NAMALWA (cell line): ENCODE data around the gene HOXD10.

Experiments used
- DNase-seq: peaks from one replicate; pipeline ENCODE4 v3.0.0-alpha.2; 2015; ENCODE audit warnings: low spot score

HOXD10 gene

GRCh38 chr2:176137252-176137580, 20.6 kb downstream of the HOXD10 start:
- no peak for DNase-seq

DNA sequence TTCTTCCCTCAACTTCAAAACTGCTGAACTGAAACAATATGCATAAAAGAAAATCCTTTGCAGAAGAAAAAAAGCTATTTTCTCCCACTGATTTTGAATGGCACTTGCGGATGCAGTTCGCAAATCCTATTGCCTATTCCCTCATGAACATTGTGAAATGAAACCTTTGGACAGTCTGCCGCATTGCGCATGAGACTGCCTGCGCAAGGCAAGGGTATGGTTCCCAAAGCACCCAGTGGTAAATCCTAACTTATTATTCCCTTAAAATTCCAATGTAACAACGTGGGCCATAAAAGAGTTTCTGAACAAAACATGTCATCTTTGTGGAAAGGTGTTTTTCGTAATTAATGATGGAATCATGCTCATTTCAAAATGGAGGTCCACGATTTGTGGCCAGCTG, 21.3 kb downstream of the HOXD10 start:
- DNase-seq: no peak

DNA sequence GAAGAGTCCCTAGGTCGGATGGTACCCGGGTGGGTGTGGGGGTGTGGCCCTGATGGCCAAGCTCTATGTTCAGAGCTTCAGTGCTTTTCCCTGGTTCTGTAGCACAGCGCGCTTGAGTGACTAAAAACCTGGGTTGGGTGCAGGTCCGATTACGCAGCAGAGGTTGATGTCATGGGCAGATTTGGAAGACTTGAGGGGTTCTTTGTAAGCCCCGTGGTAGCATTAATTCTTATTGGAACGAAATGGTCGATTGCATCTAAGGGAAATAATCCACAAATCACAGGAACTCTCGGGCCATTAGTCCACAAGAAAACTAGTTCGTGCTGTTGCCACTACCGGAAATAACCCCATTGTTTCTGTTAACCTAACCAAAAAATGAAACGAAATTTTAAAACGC, 21.9 kb downstream of the HOXD10 start:
- DNase-seq: no peak

DNA sequence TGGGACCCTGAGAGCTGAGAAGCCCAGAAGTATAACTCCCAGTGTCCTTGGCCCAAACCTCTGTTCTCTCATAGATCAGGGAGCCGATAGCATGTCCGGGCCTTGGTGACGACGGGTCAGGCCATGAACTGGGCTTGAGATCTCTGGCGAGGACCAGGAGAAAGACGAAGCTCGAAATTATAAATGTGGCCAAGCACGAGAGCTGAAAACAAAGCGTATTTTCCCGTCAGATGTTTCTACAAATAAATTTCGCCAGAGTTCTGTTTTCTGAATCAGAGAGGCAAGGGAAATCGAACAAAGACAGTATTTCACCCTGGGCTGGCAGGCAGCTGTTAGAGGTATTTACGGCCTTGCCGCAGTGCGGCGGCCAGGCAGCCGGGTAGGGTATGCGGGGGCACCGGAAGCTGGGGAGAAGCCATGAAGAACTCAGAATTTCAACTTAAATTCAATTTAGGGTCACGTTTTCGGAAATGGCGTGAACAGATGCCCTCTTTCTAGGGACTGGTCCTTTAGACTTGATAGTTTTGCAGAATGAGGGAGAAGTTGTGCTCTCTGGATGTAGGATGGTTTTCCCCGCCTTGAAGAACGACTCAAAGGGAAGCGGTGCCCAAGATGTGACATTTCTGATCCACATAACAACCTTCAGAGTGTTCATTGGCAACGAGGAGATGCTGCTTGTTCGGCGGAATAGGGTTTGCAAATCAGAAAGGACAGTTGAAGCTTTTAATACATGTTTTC, 22.5 kb downstream of the HOXD10 start:
- DNase-seq: no peak

GRCh38 chr2:176139661-176140512, 23.3 kb downstream of the HOXD10 start:
- no peak for DNase-seq

DNA sequence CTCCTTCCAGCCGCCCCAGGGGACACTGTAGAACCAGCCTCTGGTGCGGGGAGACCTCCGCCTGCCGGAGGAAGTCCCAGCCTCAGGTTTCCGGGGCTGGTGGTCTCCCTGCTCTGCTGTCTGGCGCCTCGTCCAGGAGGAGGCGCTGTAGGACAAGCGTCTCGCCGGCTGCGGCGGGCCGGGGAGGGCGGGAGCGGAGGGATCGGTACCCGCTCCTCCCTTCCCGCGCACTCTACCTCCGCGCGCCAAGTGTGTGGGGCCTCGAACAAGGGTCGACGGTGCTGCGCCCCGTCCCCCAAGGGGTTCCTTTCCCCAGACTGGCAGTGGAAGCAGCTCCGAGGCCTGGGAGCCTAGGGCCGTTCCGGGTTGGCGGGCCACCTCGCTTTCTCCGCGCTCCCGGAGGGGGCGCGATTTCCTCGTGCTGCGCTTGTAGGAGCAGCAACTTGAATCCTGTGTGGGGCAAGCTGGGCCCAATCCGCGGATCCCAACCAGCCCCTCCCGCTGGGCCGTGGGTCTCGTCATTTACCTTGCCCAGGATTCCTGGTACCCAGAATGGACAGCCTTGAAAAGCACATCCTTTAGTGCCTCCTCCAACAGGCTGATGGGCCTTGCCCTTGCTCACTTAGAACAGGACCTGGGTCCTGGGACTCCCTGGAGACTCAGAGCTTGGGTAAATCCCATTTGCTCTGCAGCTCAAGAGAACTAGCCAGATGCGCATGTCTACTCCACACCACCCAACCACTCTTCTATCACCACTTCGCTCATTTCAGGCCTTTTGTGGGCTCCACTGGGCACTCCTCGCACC, 24.1 kb downstream of the HOXD10 start:
- DNase-seq: peak; percentile 84

- DNase-seq: no peak
Observed at GRCh38 chr2:176142281-176142680, 25.7 kb downstream of the HOXD10 start.

DNA sequence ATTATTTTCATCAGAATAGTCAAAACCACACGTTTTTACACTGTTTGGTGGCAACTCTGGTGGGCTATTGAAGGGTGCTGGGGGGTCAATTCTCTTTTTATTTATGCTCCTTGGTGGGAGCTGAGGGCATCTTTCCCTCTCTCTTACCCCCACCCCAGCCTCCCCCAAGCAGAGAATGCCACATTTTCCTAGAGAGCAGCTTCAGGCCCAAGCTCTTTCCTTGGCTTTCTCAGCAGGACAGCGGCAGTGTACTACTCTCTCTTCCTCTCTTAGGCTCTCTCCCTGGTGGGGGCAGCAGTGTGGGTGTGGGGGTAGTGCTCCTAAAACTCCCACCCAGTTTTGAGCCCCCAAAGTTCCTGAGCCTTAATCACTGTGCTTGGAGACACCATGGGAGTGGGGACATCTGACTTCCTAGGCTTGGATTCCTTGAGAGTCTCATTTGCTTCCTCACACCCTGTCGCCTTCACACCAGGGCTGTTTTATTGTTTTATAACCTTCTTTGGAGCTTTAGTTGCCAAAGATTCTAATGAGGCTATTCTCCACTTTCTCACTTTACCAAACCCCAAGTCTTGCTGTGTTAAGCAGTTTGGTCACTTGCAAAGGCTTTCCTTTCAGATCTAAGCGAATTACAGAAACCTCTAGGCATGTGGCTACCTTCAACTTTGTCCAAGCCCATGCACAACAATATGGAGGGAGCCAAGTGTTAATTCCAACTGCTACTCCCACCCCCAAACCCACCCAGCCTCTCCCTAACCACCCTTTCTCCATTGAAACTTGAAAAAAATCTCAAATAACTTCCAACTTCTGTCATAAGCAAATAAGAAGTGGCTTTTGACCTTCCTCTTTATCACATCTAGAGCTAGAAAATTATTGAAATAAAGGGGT, 28.7 kb downstream of the HOXD10 start:
- DNase-seq: no peak

DNA sequence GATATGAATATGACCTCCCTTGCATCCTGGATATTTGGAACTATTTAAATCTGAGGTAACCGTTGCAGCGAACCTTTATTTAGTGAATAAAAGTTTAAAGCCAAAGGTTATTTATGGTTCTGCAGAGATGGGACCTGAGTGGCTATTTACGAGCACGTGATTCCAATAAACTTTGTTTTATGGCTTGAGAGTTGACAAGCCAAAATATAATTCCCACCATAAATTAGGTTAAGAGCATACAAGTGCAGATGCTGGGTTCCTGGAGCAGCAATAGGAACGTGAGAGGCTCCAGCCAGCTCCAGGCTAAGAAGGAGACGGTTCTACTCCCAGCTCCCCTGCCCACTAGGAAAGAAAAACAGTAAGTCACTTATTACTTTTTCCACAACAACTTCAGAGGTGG, 29.5 kb downstream of the HOXD10 start:
- DNase-seq: no peak

- no peak for DNase-seq
Observed at GRCh38 chr2:176146645-176147044, 30.1 kb downstream of the HOXD10 start.

GRCh38 chr2:176147210-176147799, 30.7 kb downstream of the HOXD10 start:
- DNase-seq: no peak

DNA sequence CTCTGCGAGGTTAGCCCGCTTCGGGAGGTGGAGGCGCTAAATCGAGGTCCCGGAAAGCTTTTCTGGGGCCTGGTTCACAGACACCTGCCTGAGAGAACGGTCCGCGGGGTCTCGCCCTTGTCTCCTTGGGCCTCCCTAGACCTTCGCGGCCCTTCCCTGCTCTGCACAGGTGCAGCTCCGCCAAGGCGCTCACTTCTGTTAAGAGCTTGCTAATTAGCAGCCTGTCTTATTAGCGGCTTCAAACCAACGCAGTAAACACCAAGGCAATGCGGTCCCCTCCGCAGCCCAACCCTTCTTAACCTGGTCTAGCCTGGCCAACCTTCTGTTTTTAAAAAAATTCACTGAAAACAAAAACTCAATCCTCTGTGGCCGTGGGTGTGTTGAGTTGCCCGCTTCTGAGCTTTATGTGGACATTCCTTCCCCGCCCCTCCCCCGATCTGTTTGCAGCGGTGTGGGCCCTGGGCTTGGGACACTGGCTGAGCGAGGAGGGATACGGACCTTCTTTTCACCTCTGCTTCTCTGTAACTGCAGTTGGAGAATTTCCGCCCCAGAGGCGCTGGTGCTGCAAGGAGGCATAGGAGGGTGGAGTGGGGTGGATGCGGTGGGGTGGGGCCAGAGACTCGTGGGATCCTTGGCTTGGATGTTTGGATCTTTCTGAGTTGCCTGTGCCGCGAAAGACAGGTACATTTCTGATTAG, 31.4 kb downstream of the HOXD10 start:
- DNase-seq: no peak

- DNase-seq: no peak
Observed at GRCh38 chr2:176148751-176149421, 32.3 kb downstream of the HOXD10 start.

- no peak for DNase-seq
Observed at GRCh38 chr2:176149481-176149938, 32.9 kb downstream of the HOXD10 start.

DNA sequence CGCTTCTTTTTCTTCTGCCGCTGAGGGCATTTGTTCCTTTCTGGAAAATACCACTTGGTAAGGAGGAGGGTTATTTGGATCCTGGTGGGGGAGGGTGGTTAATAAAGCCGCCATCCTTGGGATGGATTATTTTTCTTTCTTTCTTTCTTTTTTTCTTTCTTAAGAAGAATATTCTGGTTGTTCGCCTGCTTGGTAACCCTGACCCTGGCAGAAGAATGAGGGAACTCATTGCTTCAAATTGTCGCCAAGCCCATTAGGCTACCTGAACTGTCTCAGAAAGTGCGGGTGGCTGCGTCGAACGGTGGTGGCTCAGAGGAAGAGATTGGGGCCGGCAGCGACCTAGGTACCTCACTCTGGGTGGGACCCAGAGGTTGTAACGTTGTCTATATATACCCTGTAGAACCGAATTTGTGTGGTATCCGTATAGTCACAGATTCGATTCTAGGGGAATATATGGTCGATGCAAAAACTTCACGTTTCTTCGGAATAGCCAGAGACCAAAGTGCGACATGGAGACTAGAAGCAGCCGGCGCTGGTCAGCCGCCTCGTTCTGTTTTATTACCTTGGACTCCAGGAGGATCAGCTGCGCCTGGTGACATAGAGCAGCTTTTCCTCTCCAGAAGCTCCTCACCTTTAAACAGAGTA, 33.5 kb downstream of the HOXD10 start:
- DNase-seq: no peak

DNA sequence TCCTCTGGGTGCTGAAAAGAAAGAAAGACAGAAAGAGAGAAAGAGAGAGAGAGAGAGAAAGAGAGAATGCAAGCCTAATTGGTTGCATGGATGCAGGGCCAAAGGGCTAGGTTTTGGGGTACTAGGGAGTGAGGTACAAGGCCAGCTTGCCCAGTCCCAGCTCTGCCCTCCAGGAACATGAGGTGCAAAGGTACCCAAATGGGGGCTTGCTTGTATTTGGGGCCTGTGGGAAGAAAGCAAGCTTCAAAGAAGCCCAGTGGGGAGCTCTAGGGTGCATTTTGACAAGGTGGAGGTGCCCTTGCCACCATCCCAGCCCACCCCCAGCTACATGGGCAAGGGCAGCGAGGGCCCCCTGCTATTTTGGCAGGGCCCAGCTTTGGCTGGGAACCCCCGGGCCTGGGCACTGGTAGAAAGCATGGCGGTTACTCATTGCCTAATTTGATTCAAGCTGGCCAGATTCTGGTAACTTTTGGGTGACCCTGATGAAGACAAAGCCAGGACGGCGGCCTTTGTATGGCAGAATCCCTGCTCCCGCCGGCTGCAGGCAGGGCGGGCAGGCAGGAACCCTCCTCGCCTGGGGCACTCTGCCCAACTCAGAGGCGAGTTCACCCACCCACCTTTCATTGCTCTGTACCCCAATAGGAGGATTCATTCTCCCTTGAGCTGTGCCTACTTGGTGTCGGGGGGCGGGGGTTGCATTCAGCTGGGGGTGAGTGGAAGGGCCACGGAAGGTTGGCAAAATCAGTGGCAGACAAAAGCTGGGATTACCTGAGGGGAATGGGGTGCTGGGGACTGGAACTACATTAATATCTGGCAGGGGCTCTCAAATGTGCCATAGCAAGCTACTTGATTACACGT, 34.2 kb downstream of the HOXD10 start:
- DNase-seq: no peak

DNA sequence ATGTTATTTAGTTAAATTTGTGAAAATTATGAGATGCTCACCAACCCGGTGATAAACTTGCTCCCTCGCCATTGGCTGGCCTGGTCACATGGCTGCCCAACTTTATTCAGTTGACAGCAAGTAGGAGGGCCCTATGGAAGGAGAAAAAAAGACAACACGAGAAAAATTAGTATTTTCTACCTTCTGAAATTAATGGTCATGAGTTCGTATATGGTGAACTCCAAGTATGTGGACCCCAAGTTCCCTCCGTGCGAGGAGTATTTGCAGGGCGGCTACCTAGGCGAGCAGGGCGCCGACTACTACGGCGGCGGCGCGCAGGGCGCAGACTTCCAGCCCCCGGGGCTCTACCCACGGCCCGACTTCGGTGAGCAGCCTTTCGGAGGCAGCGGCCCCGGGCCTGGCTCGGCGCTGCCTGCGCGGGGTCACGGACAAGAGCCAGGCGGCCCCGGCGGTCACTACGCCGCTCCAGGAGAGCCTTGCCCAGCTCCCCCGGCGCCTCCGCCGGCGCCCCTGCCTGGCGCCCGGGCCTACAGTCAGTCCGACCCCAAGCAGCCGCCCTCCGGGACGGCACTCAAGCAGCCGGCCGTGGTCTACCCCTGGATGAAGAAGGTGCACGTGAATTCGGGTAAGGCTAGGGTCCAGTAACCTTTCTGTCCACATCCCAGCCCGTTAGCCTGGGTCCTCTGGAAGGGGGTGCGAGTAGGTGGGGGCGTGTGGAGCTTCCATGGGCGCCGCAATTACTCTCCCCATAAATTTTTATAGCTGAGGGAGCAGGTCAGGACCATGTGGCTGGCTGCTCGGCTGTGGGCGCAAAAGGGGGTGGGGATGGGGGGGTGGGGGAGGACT, 35.1 kb downstream of the HOXD10 start, which contains the start of gene HOXD4:
HOXD4 (plus strand) TSS at position 109 of the 846 bp plus-strand sequence; CDS start at position 193, 84 bp downstream.
- DNase-seq: no peak
